Vagina (tissue), 2 donors: Measurements from ENCODE around the gene CDK19. TPM values are rescaled to one million over a fixed set of nuclear protein-coding genes. Genes with fewer than 3 reads are reported as not detected.
"Not testable (repeated sequence)": the region's sequence is repeated elsewhere in the genome, so short reads cannot be mapped to it uniquely, and the experiment has no call there.

Experiments
- DNase-seq, 2 donors: peaks; one replicate each; pipeline ENCODE4 v3.0.0-alpha.2; 2017; ENCODE audit errors: extremely low spot score in 2 of 2
- H3K27ac ChIP-seq: fragments of 200-600 bp; sonication (generic); one replicate; pipeline ENCODE4 v1.5.1; 2019
- H3K27me3 ChIP-seq: fragments of 200-600 bp; sonication (generic); one replicate; pipeline ENCODE4 v1.5.1; 2019
- H3K36me3 ChIP-seq, 2 donors: fragments of 200-600 bp; sonication (generic); one replicate each; pipeline ENCODE4 v1.5.1; 2017 to 2019
- H3K4me1 ChIP-seq: fragments of 200-600 bp; sonication (generic); one replicate; pipeline ENCODE4 v1.5.1; 2019
- H3K4me3 ChIP-seq, 2 donors: fragments of 200-600 bp; sonication (generic); 1 replicate in 1 of 2; 2 replicates in 1 of 2; pipeline ENCODE4 v1.5.1; 2016 to 2019
- H3K9me3 ChIP-seq: fragments of 200-600 bp; sonication (generic); one replicate; pipeline ENCODE4 v1.5.1; 2019
- POLR2A ChIP-seq, 2 donors: fragments of 450-650 bp; IDR thresholded peaks; one replicate each; pipeline ENCODE4 v1.6.1; 2017; ENCODE audit warnings: antibody characterized with exemption in 2 of 2, mild to moderate bottlenecking in 2 of 2, moderate library complexity in 2 of 2
- POLR2AphosphoS5 ChIP-seq, 2 donors: sonication (generic); formaldehyde crosslinking; IDR thresholded peaks; one replicate each; pipeline ENCODE4 v1.9.0; 2017; ENCODE audit warnings: antibody characterized with exemption in 2 of 2, mild to moderate bottlenecking in 2 of 2, low read depth in 1 of 2; ENCODE audit not compliant: insufficient read depth in 1 of 2
- intact Hi-C: fragments of 100-400 bp; cut with DNase I; formaldehyde crosslinking; loops from one replicate; pipeline ENCODE4 v1.15.1; 2023
- total RNA-seq: library from RNA; depleted of rRNA; stranded (reverse); fragments of >200 nt; gene quantifications from one replicate; pipeline ENCODE4 v1.2.3, GENCODE V29; 2016
- TF ChIP-seq, protein P1 (sequence below), 3 experiments: fragments of 450-650 bp in 2 of 3; fragments of 200-600 bp in 1 of 3; sonication (generic) in 1 of 3; IDR thresholded peaks; one replicate each; pipeline ENCODE4 v1.5.1; 2017 to 2019; ENCODE audit warnings: antibody characterized with exemption in 3 of 3, mild to moderate bottlenecking in 2 of 3, moderate library complexity in 2 of 3

The CDK19 gene
- total RNA-seq, 1 donor from 2014 or later: 10.6 TPM

DNA sequence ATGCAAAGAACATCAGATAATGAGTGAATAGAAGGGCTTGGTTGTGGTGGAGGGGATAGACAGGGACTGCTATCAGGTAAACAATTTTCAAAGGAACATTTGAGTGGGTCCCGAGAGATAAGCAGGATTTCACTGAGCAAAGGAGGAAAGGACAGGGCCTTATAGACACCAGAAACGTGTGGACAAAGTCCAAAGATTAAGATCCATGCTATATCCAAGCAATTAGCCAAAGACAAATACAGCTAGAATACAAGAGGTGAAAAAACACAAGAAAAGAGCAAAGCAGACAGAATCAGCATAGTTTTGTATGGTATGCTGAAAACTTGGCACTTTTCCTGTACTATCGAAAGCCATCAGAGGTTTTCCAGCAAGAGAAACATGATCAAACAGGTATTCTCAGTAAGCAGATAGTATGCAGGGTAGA, 59.8 kb downstream of the CDK19 start:
- no peaks in the 10 kb centered on the region for H3K9me3 ChIP-seq
- DNase-seq: no peak
- no peaks in the 10 kb centered on the region for H3K27me3 ChIP-seq
- intact Hi-C loops: no loop called here
- H3K4me1 ChIP-seq: no peaks in the 10 kb centered on the region
- no peaks in the 10 kb centered on the region for H3K36me3 ChIP-seq
- H3K27ac ChIP-seq: no peak overlapping the region
- TF ChIP-seq POLR2AphosphoS5 (IDR thresholded peaks at IDR 0.05; ENCODE audit: insufficient read depth in 1 of 2, low read depth in 1 of 2): no peak
- TF ChIP-seq, protein P1, sequence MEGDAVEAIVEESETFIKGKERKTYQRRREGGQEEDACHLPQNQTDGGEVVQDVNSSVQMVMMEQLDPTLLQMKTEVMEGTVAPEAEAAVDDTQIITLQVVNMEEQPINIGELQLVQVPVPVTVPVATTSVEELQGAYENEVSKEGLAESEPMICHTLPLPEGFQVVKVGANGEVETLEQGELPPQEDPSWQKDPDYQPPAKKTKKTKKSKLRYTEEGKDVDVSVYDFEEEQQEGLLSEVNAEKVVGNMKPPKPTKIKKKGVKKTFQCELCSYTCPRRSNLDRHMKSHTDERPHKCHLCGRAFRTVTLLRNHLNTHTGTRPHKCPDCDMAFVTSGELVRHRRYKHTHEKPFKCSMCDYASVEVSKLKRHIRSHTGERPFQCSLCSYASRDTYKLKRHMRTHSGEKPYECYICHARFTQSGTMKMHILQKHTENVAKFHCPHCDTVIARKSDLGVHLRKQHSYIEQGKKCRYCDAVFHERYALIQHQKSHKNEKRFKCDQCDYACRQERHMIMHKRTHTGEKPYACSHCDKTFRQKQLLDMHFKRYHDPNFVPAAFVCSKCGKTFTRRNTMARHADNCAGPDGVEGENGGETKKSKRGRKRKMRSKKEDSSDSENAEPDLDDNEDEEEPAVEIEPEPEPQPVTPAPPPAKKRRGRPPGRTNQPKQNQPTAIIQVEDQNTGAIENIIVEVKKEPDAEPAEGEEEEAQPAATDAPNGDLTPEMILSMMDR (IDR thresholded peaks at IDR 0.05): no peak
- no peak overlapping the region for H3K4me3 ChIP-seq

DNA sequence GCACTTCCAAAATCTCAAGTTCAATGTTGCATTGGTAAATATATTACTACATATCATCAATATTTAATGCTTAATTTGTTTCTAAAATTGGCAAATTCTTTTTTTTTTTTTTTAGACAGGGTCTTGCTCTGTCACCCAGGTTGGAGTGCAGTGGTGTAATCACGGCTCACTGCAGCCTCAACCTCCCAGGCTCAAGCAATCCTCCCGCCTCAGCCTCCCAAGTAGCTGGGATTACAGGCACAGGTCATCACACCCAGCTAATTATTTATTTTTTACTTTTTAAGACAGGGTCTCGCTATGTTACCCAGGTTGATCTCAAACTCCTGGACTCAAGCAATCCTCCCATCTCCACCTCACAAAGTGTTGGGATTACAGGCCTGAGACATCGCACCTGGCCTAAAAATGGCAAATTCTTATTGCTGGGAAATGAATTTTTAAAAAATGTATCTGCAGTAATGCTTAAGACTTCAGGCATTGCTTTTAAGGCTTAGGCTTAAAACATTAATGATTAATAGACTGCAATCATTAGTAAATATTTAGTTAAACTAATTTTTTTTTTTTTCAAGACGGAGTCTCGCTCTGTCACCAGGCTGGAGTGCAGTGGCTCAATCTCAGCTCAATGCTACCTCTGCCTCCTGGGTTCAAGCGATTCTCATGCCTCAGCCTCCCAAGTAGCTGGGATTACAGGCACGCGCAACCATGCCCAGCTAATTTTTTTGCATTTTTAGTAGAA, 61.2 kb downstream of the CDK19 start:
- H3K27ac ChIP-seq, H3K36me3 ChIP-seq, H3K4me3 ChIP-seq, intact Hi-C loops, H3K9me3 ChIP-seq, DNase-seq, H3K4me1 ChIP-seq, H3K27me3 ChIP-seq: not testable (repeated sequence)

DNA sequence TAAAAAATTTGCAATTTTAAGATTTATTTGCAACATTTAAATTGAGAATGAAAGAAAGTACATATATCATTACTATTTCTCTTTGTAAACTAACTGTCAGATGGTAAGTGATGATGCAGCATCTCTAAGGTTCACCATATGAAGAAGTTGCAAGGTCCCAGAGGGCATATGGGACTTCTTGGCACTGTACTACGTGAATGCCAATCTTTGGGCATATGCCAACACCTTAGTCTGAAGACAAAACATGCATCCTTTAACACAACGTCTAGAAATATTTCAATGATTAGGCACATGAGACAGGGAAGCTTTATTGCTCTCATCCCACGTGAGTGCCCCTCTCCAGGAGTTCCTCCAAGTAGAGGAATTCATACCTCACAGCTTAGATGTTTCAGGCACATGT, 66.8 kb downstream of the CDK19 start:
- H3K27ac ChIP-seq: no peak overlapping the region
- H3K9me3 ChIP-seq: peaks cover under 1% of the 10 kb centered on the region
- TF ChIP-seq, protein P1 (IDR thresholded peaks at IDR 0.05): no peak
- TF ChIP-seq POLR2AphosphoS5 (IDR thresholded peaks at IDR 0.05; ENCODE audit: insufficient read depth in 1 of 2, low read depth in 1 of 2): no peak
- TF ChIP-seq POLR2A (IDR thresholded peaks at IDR 0.05): no peak
- H3K4me3 ChIP-seq: no peak overlapping the region
- DNase-seq: no peak
- H3K36me3 ChIP-seq: peaks cover 0 to 6% of the 10 kb centered on the region in 2 donors
- no peaks in the 10 kb centered on the region for H3K4me1 ChIP-seq
- intact Hi-C loops: no loop called here
- H3K27me3 ChIP-seq: no peaks in the 10 kb centered on the region

DNA sequence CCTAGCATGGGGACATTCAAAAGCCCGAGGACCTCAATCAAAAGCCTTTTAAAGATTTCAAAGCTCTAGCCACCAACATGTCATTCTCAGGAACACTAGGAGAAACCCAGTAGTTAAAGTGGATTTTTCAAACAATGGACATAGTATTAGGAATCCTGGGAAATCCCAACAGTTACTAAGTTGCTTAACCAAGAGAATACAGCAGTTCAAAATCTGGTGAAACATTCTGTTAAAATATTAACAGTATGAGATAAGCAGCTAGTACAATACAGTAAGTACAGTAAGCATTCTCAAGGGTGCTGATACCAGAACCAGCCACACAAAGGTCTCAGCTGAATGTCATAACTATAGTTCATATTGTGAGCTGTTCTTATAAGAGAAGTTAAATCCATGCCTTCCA, 68.6 kb downstream of the CDK19 start:
- DNase-seq: no peak
- intact Hi-C loops: no loop called here
- Histone ChIP-seq H3K4me3 (no peak overlapping the region), H3K9me3 (peaks cover 15% of the 10 kb centered on the region), H3K4me1 (no peaks in the 10 kb centered on the region), H3K36me3 (peaks cover 0 to 17% of the 10 kb centered on the region in 2 donors), H3K27ac (no peak overlapping the region), H3K27me3 (no peaks in the 10 kb centered on the region)
- TF ChIP-seq, protein P1 (IDR thresholded peaks at IDR 0.05): no peak
- no peak for TF ChIP-seq POLR2AphosphoS5 (IDR thresholded peaks at IDR 0.05; ENCODE audit: insufficient read depth in 1 of 2, low read depth in 1 of 2)
- TF ChIP-seq POLR2A (IDR thresholded peaks at IDR 0.05): no peak

DNA sequence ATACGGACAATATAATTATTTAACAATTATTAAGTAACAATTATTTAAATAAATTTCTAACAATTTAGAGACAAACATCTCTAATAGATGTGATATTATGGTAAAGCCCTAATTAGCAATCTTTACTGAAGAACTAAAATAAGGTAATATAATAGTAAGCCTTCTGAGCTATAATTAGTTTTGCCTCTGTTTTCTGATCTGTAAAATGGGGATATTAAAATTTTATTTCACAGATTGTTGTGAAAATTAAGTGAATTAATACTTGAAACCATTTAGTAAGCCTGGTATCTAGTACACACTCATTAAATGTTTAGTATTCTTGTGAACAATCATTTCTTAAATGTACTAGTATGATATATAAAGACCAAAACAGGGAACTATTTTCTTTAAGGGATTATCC, 70.3 kb downstream of the CDK19 start:
- H3K9me3 ChIP-seq: peaks cover 15% of the 10 kb centered on the region
- H3K27me3 ChIP-seq: no peaks in the 10 kb centered on the region
- H3K4me3 ChIP-seq: no peak overlapping the region
- TF ChIP-seq POLR2A (IDR thresholded peaks at IDR 0.05) (no peak), POLR2AphosphoS5 (IDR thresholded peaks at IDR 0.05; ENCODE audit: insufficient read depth in 1 of 2, low read depth in 1 of 2) (no peak)
- TF ChIP-seq, protein P1 (IDR thresholded peaks at IDR 0.05): no peak
- DNase-seq: no peak
- H3K4me1 ChIP-seq: no peaks in the 10 kb centered on the region
- no peak overlapping the region for H3K27ac ChIP-seq
- intact Hi-C loops: loop anchor here (5.0 kb wide), 1 partner anchor 1778 kb away; no protein-coding TSS in a partner anchor
- H3K36me3 ChIP-seq: peaks cover 0 to 17% of the 10 kb centered on the region in 2 donors

DNA sequence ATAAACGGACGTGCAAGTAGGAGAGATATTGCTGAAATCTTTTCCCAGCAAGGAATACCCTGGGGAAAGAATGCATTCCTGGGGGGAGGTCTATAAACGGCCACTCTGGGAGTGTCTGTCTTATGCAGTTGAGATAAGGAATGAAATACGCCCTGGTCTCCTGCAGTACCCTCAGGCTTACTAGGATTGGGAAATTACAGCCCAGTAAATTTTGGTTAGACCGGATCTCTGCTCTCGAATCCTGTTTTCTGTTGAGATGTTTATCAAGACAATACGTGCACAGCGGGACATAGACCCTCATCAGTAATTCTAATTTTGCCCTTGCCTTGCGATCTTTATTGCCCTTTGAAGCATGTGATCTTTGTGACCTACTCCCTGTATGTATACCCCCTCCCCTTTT, 72.7 kb downstream of the CDK19 start:
- DNase-seq, H3K27ac ChIP-seq, H3K27me3 ChIP-seq, H3K4me1 ChIP-seq, H3K4me3 ChIP-seq: not testable (repeated sequence)
- intact Hi-C loops: loop anchor here (5.0 kb wide), 1 partner anchor 1775 kb away; no protein-coding TSS in a partner anchor
- Histone ChIP-seq H3K36me3 (peaks cover 0 to 17% of the 10 kb centered on the region in 2 donors), H3K9me3 (peaks cover 15% of the 10 kb centered on the region)
